Hematopoietic multipotent progenitor cell treated with erythropoietin and hydrocortisone succinate and interleukin-3 and kit ligand, for 4 days (in vitro differentiated cells): Measurements from ENCODE around the gene INSYN2B.

Experiments
- DNase-seq: peaks from one replicate; pipeline ENCODE4 v3.0.0-alpha.2; 2015

Gene INSYN2B

DNA sequence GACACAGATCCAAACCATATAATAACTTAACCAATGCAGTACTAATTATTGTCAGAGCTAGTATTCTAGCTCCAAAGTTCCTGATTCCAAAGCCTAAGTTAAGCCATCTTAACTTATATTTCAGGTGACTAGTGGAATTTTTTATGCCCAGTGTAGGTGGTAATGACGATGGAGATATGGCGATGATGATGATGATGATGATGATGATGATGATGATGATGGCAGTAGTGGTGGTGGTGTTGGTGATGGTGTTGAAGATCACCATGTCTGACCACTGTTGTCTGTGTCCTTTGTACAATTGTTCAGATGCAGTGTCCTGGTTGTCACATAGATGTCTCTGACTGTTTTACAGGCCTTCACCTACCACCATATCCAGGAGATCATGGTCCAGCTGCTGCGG is 139.9 kb downstream of the INSYN2B start:
- DNase-seq = no peak

DNA sequence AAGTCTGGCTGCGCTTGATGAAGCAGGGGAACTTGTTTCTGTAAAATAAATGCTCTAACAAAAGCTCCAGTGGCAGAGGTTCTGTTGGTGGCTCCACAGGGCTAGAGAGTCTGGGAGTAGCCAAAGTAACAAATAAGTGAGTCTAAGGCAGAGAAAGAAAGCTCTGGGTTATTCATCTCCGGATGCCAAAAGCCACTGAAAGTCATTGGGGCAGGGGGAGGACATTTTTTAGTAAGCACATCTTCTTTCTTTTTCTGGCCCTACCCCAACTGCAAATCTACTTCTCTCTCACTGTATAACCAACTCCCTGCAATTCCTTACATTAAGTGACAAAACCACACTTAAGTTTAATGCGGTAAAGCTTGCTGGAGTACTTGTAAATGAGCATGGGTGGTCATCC is 141.6 kb downstream of the INSYN2B start:
- DNase-seq = no peak

DNA sequence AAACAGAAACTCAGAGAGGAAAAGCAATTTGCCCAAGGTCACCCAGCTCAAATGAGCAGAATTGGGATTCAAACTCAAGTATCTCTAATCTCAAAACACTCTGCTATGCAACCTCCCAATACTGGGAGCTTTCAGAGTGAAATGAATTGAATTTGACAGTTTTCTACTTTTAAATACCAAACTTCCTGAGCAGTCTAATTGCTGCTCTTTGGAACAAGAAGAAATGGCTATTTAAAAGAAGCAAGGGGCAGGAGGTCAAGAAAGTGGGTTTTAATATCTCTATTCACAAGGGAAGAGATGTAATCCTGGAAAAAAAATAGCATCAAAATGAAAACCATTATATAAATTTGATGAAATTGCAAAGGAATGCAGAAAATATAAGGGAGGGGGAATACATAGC is 142.6 kb downstream of the INSYN2B start:
- no peak for DNase-seq

DNA sequence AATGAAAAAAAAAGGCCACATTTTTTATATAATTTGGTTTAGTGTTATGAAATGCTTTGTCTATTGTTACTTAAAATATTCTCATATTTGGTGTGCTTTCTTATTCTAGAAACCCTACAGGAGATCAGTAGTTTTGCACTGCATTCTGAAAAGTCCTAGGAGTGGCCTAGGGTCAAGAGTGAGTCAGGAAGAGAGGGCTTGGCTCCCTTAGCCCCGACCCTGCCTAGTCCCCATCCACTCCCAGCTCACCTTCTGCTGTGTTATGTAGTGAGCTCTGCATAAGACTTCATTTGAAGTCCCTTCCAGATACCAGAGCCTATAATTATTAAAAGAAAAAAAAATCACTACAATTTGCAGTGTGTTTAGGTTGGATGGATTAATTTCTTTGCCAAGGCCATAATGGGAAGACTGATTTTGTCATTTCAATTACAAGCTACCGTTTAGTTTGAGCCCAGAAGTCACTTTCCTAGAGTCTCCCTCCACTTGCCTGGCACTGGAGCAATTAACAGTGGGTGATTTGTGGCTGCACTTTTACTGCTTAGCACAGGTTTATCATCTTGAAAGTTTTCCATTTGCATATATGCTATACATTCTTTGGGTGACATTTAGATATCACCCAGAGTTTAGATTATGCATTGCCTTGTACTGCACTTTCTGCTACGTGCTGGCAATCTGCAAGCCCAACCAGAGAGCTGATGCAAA is 143.3 kb downstream of the INSYN2B start:
- no peak for DNase-seq

DNA sequence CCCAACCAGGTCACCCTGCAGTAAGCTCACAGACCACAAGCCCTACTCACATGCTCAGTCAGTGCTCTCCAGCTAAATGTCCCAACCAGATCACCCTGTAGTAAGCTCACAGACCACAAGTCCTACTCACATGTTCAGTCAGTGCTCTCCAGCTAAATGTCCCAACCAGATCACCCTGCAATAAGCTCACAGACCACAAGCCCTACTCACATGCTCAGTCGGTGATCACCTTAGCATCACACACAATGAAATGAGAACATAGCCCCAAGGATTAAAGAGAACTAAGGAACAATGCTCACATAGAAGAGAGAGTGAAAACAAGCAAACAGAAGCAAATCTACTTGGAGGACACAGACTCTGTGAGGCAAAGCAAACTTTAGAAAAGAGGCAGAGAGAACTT is 145.8 kb downstream of the INSYN2B start:
- DNase-seq = peak; percentile 30

DNA sequence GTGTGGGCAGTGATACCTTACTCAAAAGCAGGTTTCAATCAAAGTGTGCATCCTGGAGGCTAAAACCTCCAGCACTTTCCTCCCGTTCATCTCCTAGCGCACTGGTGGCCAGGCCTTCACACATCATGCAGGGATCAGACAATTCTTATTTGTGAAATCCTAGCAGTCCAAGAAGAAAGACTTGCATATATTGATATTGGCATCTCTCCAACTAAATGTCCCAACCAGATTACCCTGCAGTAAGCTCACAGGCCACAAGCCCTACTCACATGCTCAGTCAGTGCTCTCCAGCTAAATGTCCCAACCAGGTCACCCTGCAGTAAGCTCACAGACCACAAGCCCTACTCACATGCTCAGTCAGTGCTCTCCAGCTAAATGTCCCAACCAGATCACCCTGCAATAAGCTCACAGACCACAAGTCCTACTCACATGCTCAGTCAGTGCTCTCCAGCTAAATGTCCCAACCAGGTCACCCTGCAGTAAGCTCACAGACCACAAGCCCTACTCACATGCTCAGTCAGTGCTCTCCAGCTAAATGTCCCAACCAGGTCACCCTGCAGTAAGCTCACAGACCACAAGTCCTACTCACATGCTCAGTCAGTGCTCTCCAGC is 146.5 kb downstream of the INSYN2B start:
- peak; percentile 49 for DNase-seq

DNA sequence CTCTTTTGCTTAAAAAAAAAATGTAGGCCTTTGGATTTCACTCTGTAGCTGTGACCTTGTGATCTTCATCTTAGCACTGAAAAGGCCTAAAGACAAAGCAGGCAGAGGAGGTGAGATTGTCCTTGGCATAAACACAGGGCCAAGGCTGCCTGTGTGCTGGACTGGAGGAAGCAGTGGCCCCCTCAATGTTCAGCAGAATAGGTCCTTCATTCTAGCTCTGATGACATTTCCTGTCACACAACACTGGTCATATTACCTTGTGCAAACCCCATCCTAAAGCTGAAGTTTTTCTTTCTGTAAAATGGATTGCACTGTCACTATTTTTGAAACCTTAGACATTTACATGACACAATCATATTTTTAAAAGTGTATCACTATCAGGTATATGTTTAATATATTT is 147.4 kb downstream of the INSYN2B start:
- DNase-seq = no peak

DNA sequence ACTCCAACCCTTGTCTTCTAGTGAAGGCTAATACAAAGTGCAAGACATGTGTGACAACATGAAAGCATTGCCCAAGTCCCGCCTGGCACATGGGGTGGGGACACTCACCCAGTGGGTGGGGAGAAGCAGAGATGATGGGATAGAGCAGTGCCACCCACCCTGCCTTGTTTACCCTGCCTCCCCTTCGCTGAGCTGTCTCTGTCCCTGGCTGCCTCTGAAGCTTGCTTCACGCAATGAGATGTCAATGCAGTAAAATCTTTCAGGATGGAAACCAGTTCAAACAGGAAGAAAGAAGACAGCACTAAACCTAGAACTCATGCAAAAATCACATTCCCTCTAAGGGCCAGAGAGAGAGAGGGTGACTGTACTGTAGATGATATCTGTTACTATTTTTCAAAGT is 148.0 kb downstream of the INSYN2B start:
- no peak for DNase-seq

DNA sequence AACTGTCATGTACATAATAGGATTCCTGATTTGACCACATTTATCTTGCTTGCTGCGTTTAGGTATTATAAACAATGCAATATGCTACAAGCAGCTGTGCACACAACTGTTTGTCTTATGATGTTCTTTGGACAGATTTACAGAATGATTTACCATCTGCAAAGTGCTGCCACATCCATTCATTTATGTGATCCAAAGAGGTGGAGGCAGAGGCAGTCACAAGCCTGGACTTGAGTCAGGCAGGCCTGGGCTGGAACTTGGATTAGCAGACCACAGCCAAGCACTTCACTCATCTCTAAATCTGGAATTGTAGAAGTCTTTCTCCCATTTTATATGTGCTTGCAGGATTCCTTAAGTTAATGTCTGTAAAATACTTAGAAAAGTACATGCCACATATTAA is 149.0 kb downstream of the INSYN2B start:
- DNase-seq = no peak

DNA sequence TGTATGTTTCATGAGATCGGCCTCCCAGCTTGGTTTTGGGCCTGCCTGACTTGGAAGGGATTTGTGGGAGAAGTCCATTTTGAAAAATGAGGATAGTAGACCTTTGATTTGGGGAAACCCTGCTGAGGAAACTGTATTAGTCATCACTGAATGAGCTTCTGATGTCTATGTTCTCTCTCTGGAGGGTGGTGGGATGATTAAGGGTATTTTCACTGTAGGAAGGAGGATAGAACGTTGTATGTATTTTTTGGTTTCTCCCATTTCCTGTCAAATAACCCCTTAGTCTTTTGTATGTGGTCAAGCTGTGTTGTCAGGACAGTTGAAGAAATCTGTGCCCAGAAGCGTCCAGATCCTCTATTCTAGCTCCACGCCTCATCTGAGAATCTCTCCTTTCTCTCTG is 151.9 kb downstream of the INSYN2B start:
- DNase-seq = no peak

DNA sequence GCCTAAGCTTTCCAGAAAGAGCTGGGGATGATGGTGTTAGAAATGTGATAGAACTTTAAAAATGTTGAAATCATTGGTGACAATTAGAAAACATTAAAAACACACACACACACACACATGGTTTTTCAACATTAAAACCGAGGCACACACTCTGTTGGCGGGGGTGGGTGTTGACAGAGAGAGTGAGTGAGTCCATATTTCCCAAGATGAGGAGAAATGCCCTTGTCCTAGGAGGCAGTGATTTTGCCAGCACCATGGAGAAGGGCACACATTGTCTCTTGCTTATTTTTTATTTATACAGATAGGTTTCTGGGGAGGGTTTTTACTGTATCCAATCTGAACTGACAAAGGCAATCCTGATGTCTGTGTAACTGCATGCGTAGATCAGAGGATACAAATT is 152.5 kb downstream of the INSYN2B start:
- no peak for DNase-seq

DNA sequence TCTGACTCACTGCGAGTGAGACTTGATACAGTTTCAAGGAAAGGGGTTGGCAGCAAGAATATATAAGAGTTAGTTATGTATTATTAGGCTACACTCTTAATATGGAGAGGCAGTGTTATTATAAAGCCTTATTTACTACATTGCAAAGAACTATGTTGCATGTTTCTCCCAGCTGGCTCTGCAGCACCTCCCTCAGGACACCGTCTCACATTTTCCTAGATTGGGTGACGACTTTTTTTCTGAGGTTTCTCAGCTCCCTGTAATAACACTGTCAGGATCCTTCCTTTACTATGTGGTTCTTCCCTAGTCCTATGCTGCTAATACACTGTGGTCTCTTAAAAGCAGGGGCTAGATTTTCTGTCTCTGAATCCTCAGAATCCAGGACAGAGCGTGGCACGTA is 153.7 kb downstream of the INSYN2B start:
- peak; percentile 37 for DNase-seq

DNA sequence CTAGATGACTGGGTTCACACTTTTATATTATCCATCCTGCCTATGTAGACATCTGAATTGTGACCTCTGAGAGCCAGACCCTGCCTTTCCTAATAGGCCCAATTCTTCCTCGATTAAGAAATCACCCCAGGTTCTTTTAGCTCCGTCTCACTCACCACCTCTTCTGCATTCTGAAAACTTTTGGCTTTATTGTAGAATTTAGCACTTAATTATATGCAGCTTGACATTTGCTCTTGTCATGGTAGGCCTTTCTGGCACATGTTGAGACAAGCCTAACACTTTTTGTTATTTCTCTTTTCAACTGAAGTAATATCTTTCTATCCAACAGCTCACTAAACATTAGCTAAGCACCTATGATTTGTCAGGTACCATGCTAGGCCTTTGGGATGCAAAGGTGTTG is 163.3 kb downstream of the INSYN2B start:
- DNase-seq = no peak

DNA sequence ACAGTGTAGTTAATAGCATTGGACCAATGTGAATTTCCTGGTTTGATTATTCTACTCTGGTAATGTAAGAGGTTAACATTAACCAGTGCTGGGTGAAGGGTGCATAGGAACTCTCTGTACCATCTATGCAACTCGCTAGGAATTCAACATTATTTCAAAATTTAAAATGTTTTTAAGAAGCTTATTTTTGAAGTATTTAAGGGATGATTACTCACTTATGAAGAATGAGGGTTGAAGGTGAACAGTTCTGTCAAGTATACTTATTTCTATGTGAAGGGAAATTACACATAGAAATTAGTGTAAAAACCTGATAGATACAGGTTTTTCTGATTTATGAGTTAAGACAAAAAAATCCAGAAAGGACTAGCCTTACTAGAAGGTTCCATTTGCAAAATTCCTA is 165.8 kb downstream of the INSYN2B start:
- no peak for DNase-seq
